HFF-Myc (cell line): ENCODE results near the gene EXOC2.

Experiments
- DNase-seq: peaks from one replicate; pipeline ENCODE4 v3.0.0-alpha.2; 2011; ENCODE audit warnings: low read depth; ENCODE audit errors: extremely low read depth
- H3K4me3 ChIP-seq: replicated peaks from 2 replicates; pipeline ENCODE4 v1.5.1; 2011; ENCODE audit warnings: low read depth, mild to moderate bottlenecking, control low read depth, low read length
- TF ChIP-seq, protein P1 (sequence below): IDR thresholded peaks from 2 replicates; pipeline ENCODE4 v1.5.1; 2012; ENCODE audit warnings: mild to moderate bottlenecking, low read depth, low read length, control low read depth; ENCODE audit errors: missing control alignments

EXOC2 gene

DNA sequence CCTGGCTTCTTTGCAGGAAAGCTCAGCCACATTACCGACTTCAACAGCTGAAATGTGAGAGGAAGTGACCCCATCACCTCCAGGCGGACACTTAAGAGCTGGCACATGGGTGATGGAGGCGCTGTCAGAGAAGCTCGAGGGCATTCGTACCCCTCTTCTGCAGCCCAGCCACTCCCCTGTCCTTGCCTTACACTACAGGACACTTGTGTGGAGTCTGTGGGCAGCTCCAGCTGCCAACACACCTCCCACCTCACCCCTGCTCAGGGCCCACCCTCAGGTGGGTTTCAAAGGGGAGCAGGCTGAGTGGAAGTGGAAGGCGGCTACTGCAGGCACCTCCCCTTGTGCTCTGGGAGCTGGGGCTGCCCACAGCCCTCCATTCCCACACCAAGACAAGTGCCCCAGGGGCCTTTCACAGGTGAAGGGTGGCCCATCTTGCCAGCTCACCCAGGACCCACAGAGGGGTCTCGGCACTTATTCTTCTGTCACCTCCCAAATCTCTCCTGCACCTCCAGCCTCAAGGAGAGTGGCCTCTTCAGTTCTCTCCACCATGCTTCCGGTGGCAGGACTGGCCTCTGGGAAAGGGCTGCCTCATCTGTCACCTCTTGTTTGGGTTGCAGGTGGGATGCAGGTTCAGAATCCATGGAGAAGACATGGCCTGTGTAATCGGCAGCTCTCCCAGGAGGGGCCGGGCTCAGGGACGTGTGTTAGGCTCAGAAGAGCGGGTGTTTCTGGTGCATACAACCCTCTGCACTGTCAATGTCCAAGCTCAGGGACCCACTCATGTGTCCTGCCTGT, 251.6 kb downstream of the EXOC2 start:
- DNase-seq: no peak

GRCh38 chr6:439641-440167, 253.2 kb downstream of the EXOC2 start:
- no peak for DNase-seq
- TF ChIP-seq, protein P1, sequence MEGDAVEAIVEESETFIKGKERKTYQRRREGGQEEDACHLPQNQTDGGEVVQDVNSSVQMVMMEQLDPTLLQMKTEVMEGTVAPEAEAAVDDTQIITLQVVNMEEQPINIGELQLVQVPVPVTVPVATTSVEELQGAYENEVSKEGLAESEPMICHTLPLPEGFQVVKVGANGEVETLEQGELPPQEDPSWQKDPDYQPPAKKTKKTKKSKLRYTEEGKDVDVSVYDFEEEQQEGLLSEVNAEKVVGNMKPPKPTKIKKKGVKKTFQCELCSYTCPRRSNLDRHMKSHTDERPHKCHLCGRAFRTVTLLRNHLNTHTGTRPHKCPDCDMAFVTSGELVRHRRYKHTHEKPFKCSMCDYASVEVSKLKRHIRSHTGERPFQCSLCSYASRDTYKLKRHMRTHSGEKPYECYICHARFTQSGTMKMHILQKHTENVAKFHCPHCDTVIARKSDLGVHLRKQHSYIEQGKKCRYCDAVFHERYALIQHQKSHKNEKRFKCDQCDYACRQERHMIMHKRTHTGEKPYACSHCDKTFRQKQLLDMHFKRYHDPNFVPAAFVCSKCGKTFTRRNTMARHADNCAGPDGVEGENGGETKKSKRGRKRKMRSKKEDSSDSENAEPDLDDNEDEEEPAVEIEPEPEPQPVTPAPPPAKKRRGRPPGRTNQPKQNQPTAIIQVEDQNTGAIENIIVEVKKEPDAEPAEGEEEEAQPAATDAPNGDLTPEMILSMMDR: no peak
- no peak overlapping the region for H3K4me3 ChIP-seq

More for the DNA sequence above, 251.6 kb downstream of the EXOC2 start:
- TF ChIP-seq, protein P1: no peak
- H3K4me3 ChIP-seq: no peak overlapping the region

DNA sequence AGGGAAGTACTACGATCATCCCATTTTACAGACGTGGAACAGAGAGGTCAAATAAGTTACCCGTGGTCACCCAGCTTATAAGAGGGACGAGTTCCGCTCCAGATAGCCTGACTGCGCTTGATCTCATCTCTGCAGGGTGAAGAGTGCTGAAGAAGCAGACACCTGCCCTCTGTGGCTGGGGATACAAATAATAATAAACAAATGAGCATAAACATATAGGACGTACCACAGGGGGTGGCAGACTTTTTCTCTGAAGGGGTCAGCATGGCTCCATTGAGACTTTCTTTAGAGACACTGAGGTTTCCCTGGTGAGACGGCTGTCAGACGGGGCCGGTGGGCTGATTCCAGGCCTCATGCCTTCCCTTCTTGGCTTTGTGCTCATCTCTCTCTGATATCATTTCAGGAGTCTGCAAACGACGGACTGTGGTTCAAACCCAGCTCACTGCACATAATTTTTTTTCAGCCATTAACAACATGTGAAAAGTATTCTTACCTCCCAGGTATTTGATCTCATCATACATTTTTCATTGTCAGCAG, 254.2 kb downstream of the EXOC2 start:
- DNase-seq: no peak

DNA sequence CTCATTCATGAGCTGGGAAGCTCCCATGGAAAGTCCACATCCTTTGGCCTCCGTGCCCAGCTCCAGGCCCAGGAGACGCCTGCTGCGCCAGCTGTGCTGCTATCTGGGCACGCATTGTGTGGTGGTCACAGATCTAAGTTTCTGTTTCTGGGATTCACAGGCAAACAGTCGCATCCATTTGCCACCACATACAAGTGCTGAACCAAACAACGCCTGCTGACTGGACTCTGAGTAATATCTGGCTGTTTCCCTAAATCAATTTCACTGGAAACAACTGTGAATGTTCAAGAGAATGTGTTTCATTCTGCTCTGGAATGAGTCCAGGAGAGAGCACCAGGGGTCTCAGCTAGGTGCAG, 255.9 kb downstream of the EXOC2 start:
- DNase-seq: no peak
- H3K4me3 ChIP-seq: no peak overlapping the region
- TF ChIP-seq, protein P1: no peak

More for the DNA sequence above, 254.2 kb downstream of the EXOC2 start:
- TF ChIP-seq, protein P1: no peak
- H3K4me3 ChIP-seq: no peak overlapping the region

DNA sequence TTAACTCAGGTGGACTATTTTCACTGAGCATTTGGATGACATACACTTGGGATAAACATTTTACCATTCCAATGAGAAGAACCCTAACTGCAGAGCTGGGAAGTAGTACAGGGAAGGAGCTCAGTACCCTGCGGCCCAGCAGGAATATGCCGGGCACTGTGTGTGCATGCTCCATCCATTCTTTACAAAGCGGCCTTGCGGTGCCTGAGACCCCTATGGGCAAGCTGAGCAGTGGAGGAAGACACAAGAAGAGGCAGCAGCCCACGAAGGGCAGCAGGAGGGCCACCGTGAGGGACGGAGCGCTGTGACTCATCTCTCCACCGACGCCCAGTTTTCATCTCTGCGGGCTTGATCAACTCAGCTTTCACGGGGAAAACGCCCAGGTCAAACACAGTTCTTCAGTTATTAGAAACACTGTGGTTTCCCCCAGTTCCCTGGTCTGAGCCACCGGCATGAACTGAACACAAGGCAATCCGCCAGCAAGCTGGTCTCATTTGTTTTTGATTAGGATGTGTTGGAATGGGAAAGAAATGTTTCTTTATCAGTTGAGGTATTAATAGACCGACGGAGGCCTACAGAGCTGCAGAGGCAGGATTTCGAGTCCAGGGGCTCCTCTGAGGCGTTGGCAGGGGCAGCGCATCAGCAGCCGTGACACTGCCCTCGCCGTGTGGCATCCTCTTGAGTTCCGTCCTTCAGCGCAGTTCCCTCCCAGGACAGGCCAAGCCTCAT, 256.5 kb downstream of the EXOC2 start:
- peak; percentile 78 for DNase-seq
- no peak overlapping the region for H3K4me3 ChIP-seq
- TF ChIP-seq, protein P1: no peak

- no peak overlapping the region for H3K4me3 ChIP-seq
- TF ChIP-seq, protein P1: no peak
- no peak for DNase-seq
Observed at GRCh38 chr6:435441-436307, 257.3 kb downstream of the EXOC2 start.
